Activated naive CD8-positive, alpha-beta T cell treated with anti-CD3 and anti-CD28 coated beads, Interleukin-2, amount 50 U/mL, for 16 hours (primary cell): Measurements from ENCODE around the gene CNPY1.

ENCODE experiments used
- DNase-seq: peaks from one replicate; pipeline ENCODE4 v3.0.0-alpha.2; 2020; ENCODE audit warnings: low read depth, low spot score

Gene CNPY1

DNA sequence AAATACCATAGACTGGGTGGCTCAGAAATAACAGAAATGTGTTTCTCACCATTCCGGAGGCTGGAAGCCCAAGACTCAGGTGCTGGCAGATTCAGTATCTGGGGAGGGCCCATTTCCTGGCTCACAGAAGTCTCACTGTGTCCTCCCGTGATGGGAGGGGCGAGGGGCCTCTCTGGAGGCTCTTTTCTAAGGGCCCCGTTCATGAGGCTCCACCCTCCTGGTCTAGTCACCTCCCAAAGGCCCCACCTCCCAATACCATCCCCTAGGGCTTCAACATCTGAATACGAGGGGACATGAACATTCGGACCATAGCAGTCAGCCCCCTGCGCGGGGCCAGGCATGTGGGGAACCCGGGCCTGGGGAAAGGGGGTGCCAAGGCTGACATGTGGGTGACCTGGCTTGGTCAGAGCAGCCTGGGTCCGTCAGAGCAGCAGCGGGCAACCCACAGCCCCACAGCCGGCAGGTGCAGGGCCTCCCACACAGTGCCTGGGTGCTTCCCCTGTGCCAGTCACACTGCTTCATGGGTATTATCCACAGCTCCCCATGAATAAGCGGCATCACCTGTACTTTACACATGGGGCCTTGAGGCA is 13.3 kb upstream of the CNPY1 start:
- DNase-seq: no peak

DNA sequence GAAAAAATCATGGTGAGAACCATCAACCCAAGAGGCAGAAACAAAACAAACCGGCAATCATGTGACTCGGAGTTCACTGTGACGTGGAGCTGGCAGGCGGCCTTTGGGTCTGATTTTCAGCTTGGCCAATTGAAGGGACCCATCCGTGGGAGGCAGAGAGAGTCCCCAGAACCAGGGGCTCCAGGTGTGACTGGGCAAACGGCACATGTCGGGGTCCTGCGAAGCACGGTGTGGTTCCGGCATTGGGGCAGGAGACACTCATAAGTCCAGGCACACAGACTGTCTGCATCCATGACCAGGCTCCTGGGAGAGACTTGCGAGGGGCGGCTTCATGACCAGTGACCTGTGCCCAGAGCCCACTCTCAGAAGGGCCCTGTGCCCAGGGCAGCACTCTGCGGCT is 12.6 kb upstream of the CNPY1 start:
- no peak for DNase-seq

DNA sequence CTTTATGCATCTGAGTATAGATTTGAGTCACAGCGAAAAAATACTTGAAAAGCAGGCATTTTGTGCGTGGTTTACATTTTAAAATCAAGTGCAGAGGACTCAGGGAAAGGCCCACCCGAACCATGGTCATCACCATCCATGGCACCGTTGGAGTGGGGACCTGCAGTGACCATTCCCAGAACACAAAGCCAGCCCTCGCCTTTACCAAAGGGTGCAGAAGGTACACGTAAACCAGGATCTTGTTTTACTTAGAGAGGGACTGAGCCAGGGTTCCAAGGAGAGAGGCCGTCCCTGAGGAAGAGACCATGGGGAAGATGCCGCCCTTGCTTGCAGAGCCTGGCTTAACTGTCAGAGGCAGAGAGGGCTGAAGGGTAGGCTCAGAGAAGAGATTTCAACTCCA is 12.0 kb upstream of the CNPY1 start:
- DNase-seq: no peak

DNA sequence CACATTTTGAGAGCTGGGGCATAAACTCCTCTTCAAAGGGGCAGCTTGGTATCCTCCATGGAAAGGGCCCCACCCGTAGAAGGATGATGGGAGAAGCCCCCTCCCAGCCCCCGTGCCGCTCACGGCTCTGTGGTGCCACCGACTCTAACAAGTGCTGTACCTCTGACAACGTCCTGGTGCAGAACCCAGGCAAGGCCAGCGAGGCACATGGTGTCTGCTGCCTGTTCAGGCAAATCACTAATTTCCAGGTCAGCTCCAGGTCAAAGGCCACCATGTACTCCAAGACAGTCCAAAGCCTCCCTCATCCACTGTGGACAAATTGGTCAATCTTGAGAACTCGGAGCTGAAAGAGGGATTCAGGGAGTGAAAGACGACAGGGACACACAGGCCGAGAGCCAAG is 11.4 kb upstream of the CNPY1 start:
- no peak for DNase-seq

DNA sequence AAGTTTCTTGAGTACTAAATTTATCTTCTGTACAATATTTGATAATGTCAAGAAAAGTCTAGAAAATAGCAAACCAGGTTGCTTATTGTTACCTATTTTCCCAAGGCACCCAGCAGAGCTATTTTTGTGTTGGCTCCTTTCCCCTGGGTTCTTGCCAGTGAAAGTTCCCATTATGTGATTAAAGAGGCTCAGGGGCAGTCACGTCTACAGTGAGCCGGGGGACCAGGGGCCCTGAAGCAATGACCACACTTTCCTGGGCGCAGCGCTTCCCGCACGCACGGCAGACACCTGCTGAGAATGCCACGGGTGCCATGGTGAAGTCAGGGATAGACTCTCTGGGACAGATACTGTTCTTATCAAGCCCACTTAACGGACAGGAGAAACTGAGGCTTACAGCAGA is 10.4 kb upstream of the CNPY1 start:
- no peak for DNase-seq

DNA sequence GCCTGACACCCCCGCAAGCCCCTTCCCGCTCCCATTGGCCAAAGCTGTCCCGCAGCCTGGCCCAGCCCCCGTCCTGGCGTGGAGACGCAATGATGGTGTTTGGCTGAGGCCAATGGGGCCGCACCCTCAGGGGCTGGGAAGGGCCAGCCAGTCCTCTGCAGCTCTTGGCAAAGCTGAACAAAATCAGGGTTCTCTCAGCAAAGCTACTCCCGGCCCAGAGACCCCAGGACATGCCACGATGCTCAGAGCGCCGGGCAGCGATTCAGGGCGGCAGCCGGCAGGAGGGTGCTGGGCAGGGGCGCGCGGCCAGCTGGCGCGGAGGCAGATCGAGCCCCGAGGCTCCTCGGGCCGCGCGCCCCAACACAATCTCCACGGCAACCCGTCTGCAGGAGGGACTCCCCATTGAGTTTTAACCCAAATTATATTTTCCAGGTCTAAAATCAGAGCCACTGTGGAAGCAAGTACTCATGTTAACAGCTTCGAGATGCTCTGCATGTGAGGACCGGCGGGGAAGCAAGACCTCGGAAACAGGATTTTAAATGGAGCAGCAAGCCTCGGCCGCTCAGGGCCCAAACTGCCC is 8.8 kb upstream of the CNPY1 start:
- no peak for DNase-seq

DNA sequence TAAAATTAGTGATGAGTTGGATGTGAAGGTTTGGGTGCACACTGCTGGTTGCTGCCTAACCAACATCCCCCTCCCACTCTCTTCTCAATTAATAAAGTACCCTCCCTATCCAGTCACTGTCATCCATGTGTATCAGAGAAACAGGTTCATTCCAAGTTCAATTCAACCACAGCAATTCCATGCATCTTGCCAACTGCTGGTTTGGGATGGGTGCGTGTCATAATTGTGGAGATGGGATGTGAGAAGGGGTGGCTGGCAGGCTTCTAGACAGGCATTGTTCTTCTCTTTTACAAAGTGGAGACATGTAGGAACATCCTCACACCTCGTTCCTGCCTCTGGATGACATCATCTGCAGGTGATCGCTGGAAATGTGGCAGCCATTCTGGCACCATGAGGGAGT is 7.5 kb upstream of the CNPY1 start:
- DNase-seq: no peak

DNA sequence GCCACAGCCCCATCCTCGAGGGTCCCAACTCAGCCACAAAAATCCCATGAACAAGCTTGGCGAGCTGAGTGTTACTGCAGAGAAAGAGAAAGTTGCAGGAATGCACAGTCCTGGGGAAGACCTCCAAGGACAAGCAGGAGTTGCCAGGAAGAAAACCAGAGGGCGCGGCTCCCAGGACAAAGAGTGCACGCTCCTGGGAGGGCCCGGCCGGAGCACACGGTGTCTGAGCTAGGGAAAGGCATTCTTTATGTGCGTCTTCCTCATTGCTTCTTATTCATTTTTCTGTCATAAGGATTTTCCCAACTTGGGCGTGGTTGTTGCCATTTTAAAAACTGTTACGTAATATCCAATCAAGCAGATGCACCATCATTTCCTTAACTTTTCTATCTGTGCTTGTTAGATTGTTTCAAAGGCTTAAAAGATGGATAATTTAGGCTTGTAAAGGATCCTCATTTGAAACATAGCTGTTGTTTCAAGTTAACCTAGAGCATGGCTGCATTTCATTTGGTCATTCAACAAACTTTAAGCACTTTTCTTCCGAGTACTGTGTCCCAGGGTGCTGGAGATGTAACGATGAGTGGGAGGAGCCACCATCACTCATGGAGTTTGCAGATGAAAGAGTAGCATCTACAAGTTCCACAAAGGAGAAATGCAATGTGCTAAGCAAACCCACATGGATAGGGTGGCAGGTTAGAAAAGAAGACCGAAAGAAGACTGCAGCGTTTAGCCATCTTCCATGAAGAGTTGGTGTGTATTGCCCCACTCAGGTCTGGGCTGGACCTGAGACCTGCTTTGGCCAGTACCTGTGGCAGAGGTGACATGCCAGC is 5.6 kb upstream of the CNPY1 start:
- no peak for DNase-seq

DNA sequence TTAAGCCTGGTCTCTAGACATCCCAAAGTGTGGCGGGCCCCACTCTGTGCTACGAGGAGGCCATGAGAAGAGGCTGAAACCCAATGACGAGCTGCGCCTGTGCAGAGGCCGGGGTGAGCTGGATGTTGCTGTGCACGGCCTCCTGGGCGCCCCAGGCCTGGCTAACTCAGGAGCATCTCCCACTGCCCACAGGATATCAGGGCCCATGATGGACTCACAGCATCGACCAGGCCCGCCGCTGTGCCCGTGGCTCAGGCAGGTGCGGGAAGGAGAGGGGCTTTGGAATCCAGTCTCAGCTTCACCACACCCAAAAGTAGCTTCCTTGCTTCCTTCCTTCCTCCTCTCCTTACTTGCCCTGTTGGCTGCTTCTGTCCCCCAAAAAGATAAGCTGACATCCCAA is 4.6 kb upstream of the CNPY1 start:
- no peak for DNase-seq

DNA sequence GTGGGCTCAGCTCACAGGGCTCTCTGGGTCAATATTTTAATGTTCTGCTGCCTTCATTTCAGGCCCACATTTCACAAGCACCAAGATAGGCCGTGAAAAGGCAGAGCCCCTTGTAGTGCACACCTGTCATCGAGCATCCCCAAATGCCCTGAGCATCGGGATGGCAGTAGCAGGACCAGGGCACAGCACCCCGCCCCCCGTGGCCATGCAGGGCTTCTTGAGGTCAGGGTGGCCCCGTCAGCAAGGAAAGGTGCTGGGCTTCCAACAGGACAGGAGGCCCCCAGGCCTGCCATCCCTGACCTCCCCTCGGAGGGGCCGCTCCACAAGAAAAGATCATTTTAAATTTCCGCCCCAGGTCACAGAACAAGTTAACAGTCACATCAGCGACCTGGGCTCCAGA is 2.9 kb upstream of the CNPY1 start:
- DNase-seq: no peak

DNA sequence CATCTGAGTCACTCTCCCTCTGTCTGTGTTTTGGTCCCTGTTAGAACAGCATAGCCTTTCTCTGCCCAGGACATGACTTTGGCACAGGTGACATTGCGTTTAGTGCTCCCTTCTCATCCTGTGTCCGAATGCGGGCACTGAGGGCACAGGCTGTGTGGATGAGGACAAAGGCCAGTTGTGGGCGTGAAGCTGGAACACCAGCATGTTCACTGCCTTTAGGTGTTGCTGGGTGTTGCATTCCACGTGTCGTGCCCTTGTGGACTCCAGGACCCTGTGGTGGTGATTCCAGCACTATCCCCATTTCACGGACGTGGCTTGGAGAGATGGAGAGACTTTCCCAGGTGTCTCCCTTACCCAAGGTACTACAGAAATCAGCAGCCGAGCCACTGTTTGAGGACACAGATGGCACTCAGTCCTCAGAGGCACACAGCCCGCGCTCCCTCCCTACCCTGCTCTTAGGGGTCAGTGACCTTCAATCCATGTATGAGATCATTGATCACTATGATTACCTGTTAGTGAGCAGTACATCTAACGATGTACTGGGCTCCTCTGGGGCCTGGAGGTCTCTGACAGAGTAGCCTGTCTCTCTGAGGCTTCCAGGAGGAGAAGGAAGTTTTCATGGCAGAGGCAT is 917 bp upstream of the CNPY1 start:
- no peak for DNase-seq

DNA sequence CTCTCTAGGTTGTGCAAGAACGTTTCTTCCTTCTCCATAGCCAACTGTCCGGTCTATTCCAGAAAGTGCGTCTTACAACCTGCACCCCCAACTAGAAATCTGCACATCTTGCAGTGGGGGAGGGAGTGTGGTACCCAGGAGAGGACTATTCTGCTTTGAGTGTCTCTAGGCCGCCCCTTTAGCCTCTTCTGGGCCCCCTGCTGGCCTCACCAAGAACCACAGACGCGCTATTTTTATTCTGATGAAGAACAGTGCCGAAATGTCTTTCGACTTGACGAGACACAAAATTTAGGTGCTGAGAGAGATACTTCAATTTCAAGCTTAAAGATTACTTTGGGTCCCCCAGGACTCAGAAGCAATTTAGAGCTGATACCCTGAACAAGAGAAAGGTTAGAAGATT is 1.0 kb downstream of the CNPY1 start:
- DNase-seq: no peak

DNA sequence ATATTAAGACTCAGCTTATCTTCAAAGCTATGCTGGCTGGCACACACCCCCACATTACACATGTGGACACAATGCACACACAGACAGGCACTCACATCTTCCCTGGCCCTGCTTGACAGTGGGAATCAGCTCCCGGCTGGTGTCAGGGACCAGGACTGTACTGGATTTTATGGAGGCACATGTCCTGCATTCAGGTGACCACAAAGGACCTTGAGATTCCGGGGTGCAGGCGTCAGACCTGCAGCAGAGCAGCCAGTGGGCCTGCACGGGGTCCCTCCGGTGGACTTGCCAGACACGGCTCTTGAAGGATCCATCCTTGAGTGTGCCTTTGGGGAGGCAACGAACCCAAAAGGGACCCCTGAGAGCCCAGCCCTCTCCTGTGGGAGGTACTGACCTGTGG is 1.9 kb downstream of the CNPY1 start:
- no peak for DNase-seq

DNA sequence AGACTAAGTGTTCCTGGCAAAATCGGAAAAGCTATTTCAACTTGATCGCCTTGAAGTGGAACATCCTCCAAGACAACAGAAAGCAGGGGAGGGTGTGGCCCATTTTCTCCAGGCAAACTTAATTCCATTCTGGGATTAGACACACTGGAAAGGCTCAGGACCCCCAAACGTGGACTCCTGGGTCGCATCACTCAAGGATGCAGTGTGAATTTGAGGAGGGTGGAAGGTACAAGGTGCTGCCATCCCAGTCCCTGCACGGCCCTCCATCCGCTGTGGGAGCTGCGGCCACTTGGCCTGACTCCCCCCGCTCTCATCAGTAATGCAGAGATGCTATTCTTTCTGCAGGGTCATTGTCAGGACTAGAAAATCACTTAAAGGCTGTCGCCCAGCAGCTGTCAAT is 2.4 kb downstream of the CNPY1 start:
- no peak for DNase-seq

DNA sequence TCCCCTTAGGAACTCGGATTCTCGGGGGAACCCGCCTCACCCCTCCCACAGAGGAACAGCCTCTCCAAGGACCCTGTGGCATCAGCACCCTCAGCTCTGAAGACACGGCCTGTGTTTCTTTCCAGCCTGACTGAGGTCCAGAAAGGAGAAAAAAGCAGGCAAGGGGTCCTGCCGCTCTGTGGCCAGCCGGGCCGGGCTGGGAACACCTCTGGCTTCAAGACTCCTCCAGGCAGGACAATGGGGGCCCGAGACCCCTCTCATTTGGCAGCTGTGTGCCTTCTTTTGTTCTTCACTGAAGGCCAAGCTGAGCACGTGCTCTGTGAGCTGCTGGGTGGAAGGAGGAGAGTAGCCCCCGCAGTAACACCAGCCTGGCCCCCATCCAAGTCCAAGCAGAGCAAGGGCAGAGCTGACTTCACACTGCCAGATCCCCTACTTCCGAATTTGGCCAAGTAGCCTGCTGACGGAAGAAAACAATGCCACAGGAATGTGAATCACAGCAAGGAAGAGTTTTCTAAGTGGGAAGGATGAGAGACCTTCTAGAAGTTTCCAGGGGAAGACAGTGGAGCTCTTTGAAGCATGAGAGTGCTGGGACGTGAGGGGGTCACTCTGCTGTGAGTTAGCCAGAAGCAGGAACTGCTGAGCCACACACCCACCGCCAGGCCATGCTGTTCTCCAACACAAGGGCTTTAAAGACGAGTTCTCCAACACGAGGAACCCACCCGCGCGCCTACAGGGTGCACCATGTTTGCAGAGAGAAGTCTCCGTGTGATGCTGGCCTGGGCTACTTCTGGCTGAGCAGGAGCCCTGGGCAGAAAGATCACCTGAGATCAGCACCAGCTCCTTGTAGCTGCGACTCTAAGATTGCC is 3.1 kb downstream of the CNPY1 start:
- no peak for DNase-seq

DNA sequence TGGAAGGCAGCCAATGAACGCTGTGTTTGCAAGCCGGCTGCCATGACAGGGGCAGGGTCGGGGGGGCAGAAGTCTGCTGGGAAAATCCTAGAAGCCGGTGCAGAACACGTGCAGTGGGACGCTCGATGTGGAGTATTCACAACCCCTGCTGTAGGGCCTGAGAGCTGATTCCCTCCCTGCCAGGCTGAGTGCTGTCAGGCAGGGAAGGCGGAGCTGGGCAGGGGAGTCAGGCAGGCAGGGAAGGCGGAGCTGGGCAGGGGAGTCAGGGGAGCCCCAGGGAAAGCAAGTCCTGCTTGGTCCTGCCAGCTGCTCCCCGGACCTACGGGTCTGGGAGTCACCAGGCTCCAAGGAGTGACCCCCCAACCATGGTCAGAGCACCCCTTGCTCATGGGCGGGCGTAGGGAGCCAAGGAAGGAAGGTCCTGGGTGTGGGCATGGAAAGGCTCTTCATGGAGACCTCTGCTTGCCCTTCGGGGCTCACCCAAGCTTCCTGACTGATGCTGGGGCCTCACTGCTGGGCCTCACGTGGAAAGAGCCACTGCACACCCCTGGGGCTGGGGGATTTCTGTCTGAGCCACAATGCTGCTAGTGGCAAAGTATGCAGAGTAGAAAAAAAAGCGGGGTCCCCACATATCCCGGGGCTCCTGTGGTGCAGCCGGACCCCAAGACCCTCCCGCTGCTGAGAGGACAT is 4.2 kb downstream of the CNPY1 start:
- no peak for DNase-seq

DNA sequence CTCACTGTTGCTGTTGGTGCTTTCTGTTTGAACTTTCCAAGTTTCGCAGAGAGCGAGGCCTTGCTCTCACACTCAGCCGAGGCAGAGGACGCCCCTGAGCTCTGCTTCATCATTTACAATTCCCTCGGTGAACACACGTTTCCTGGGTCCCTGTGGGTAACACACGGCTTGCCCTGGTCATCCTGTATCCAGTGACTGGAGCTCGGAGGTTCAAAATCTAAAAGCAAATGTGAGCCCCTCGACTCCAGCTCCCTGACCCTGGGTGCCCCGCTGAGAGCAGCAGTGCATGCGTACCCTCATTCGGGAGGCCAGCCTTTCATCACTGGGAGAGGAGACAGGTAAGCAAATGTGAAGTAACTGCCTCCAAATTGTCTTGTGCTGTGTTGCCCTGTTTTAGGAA is 5.8 kb downstream of the CNPY1 start:
- DNase-seq: no peak

DNA sequence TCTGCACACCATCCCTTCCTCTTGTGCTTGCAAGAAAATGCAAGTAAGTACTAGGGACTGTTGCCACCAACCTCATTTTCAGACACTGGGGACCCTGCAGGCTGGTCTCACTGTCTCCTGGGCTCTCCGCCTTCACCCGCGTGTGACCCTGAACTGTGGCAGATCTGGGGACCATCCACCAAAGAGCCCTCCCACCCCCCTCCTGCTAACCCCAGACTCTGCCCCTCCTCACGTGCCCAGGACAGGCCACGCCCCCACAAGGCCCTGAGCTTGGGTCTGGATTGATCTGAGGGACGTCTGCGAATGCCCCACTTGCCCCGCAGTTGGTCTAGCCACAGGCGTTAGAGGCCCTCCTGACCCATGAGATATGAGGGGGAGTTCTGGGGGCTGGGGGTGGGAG is 8.1 kb downstream of the CNPY1 start:
- DNase-seq: no peak

DNA sequence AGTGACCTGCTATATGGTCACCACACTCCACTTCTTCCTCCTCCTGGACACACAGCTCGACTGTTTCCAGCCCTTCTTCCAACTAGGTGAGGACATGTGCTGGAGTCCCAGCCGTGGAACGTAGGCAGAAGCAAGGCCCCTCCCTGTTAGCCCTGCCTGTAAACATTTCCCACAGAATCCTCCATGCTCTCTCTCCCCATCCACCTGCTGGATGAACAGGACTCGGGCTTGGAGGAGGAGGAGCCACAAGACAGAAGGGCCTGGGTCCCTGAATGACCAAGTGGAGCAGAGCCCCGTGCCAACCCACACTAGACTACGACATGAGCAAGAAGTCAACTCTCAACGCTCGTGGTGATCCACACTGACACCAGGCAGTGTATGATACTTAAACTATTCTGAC is 9.9 kb downstream of the CNPY1 start:
- DNase-seq: no peak

DNA sequence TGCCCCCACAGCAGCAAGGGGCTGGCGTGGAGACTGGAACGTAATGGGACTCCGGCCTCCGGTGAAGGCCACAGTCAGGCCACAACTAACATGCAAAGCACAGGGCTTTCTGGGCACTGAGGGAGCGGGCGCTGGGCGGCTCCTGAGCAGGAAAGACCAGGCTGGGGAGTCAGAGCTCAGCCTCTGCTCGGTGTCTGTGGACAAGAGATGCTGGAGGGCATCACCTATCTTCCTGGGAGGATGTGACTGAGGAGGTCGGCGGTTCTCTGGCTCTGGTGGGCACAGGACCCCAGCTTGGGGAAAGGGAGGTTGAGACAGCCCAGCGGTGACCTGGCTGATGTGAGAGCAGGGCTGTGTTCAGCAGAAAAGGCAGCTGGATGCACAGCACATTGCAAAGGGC is 11.7 kb downstream of the CNPY1 start:
- no peak for DNase-seq
